ENCODE data around the gene BSN. TPM values are rescaled to one million over a fixed set of nuclear protein-coding genes. Genes with fewer than 3 reads are reported as not detected.
A peak's percentile ranks its signal among the peaks of the same experiment; 100 is the strongest.

Gene BSN
- polyA plus RNA-seq, 3 donors, result 1.2 to 1.5 (median 1.4) TPM

DNA sequence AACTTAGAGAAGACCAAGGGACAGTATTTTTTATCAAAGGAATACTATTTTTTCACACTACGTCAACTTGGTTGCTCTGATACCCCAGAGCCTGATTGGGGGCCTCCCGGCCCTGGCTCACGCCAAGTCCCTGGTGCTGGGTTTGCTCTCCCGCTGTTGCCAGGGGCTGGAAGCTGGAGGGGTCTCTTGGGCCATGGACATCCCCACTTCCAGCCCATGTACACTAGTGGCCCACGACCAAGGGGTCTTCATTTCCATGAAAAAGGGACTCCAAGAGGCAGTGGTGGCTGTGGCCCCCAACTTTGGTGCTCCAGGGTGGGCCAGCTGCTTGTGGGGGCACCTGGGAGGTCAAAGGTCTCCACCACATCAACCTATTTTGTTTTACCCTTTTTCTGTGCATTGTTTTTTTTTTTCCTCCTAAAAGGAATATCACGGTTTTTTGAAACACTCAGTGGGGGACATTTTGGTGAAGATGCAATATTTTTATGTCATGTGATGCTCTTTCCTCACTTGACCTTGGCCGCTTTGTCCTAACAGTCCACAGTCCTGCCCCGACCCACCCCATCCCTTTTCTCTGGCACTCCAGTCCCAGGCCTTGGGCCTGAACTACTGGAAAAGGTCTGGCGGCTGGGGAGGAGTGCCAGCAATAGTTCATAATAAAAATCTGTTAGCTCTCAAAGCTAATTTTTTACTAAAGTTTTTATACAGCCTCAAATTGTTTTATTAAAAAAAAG is 20.3 kb upstream of the BSN start:
- no peak for DNase-seq (ENCODE audit: extremely low read depth in 1 of 11, low read depth in 9 of 11, low spot score in 4 of 11)

DNA sequence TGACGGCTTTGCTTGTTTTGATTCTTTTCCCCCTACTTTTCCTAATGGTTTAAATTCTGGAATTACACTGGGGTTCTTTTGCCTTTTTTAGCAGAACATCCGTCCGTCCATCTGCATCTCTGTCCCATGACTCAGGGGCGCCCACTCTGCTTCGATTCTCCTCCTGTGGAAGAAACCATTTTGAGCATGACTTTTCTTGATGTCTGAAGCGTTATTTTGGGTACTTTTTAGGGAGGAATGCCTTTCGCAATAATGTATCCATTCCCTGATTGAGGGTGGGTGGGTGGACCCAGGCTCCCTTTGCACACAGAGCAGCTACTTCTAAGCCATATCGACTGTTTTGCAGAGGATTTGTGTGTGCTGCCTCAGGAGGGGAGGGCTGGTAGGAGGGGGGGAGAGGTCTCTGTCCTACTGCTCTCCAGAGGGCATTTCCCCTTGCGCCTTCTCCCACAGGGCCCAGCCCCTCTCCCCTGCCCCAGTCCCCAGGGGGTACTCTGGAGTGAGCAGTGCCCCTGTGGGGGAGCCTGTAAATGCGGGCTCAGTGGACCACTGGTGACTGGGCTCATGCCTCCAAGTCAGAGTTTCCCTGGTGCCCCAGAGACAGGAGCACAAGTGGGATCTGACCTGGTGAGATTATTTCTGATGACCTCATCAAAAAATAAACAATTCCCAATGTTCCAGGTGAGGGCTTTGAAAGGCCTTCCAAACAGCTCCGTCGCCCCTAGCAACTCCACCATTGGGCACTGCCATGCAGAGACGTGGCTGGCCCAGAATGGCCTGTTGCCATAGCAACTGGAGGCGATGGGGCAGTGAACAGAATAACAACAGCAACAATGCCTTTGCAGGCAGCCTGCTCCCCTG is 19.5 kb upstream of the BSN start:
- peak in 7 of 11 donors; percentile 31 to 71 (median 61) for DNase-seq (ENCODE audit: extremely low read depth in 1 of 11, low read depth in 9 of 11, low spot score in 4 of 11)

DNA sequence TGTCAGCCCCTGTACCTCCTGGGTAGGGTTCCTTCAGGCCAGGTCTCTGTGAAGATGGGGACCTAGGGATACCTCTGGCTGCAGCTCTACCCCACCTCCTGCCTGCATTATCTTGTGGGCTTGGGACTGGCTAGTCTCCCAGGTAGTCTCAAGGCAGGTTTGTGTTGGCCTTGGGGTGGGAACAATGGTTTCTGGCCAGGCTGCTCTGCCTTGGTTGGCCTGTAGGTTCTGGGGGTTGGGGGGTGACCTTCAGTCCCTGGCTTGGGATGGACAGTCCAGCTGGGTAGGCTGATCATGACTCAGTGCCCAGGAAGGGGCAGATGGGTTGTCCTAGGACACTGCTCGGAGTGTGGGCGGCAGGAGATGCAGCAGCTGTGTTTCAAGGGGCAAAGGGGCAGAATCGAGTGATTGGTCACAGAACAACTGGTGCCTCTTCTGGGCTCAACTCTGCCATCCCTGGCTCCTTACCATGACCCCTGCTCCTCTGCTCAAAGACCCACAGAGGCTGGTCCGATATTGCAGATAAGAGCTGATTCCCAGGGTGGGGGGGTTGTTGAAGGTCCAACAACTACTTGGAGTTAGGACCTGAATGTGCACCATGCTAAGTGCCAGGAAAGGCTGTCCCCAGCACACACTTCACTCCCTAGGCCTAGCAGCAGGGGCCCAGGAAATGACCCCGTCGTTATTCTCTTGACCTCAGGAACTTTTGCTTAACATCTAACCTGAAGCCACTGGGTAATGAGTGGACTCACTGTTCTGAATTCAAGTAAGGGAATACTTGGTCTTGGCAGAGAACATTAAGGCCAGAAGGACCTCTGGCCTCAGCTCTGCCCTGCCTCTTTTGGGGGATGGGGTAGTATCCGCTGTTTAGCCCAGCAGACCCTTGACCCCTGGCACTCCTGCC is 18.1 kb upstream of the BSN start:
- DNase-seq (ENCODE audit: extremely low read depth in 1 of 11, low read depth in 9 of 11, low spot score in 4 of 11), result no peak

DNA sequence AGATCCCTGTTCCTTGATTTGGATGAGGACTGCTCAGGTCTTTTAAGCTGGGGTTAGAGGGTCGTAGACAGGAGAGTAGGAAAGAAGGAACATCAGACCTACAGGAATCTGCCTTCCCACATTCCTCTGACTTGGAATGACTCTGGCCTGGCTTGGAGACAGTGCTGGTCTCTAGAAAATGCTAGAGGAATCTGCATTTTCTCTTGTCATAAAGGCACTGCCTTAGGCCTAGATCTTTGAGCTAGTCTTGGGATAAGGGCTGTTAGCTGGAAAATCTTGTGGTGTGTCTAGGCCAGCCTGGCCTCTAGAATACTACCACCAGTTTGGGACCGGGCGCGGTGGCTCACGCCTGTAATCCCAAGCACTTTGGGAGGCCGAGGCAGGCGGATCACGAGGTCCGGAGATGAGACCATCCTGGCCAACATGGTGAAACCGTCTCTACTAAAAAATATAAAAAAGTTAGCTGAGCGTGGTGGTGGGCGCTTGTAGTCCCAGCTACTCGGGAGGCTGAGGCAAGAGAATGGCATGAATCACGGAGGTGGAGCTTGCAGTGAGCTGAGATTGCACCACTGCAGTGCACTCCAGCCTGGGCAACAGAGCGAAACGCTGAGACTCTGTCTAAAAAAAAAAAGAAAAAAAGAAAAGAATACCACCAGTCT is 17.3 kb upstream of the BSN start:
- DNase-seq (ENCODE audit: extremely low read depth in 1 of 11, low read depth in 9 of 11, low spot score in 4 of 11), result no peak

DNA sequence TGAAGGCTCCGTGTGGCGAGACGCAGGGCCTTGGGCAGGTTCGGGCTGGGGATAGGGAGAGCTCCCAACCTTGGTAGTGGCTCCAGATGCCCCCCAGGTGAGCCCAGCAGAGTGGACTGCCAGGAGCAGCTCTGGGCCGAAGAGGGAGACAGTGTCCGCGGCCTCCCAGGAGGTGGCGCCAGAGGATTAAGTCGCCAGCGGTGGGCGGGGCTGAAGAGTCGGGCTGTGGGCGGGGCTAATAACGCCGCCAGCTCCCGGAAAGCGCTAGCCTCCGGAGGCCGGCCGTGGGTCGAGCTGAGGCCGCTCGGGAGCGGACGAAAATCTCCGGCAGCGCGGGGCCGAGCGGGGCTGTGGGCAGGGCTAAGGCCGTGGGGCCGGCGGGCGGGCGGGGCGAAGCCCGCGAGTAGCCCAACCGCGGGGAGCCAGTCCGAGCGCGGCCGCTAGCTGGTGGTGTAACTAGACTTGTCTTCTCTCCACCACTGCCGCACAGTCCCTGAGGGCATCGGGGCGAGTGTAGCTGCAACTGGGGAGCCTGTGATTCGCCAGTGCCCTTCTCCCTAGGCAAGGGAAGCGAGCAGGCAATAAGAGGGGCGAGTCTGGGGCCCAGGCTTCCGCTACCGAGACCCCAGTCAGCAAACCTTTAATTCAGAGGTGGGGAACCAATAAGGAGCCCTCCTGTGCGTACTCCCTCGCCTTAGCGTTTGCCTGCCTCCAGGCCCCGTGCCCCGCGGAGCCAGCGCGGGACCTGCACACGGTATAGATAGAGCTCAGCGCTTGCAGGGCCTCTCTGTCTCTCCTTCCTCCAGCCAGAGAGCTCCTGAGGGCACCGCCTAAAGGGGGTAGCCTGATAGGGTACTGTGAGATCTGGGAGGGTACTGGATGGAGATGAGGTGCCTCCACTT is 14.4 kb upstream of the BSN start:
- peak; percentile 80 to 93 (median 86) for DNase-seq (ENCODE audit: extremely low read depth in 1 of 11, low read depth in 9 of 11, low spot score in 4 of 11)

DNA sequence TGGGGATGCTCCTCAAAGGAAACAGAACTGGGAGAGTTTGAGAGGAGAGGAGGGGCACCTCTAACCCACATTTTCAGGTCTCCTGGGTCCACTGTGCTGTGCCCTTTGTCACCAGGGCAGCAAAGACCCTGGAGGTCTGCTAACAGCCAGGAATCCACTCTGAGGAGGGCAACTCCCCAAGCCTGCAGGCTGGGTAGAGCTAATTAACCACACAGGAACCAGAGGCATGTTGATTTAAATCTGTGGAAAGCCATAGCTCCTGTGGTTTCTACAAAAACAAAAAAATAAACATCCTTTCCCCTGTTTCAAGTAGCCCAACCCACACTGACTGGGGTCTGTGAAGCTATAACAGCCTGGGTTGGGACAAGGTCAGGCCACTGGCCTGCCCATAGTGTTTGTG is 2.2 kb upstream of the BSN start:
- DNase-seq (ENCODE audit: extremely low read depth in 1 of 11, low read depth in 9 of 11, low spot score in 4 of 11), result no peak

DNA sequence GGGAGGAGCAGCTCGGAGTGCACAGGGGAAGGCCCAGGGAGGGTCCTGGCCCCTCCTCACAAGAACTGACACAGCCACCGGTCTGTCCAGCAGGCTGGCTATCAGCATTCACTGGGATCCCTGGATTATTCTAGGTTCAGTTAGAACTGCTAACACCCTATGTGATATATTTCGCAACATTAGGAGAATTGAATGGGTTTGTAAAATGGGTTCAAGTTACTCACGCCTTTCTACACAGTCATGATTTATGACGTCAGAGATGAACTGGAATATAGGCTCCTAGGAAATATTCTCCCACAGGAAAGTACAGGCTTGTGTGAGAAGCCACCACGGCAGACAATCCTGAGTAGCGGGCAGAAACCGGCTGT is 969 bp upstream of the BSN start:
- no peak for DNase-seq (ENCODE audit: extremely low read depth in 1 of 11, low read depth in 9 of 11, low spot score in 4 of 11)

DNA sequence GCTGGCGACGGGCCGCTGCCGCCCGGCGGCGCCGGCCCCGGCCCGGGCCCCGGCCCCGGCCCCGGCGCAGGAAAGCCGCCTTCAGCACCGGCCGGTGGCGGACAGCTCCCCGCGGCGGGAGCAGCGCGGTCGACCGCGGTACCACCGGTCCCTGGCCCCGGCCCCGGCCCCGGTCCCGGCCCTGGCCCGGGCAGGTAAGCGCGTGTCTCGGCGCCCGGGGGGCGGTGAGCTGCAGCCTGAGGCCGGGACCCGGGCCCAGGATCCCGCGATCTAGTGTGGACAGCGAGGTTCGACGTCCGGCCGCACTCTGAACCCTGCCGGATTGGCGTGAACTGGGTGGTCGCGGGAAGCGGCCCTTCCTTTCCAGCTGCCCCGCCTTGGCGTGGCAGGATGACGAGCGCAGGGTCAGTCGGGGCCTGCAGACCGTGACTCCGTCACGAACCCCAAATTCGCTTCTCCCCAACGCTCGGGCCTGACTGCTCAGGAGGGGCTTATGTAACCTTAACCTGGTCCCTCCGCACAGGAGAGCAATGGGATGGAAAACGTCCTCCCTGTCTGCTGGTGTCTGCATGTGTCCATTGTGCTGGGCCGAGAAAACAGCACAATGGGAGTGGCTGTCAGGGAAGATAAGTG is 472 bp downstream of the BSN start:
- DNase-seq (ENCODE audit: extremely low read depth in 1 of 11, low read depth in 9 of 11, low spot score in 4 of 11), result peak in 7 of 11 donors; percentile 15 to 59 (median 41)

DNA sequence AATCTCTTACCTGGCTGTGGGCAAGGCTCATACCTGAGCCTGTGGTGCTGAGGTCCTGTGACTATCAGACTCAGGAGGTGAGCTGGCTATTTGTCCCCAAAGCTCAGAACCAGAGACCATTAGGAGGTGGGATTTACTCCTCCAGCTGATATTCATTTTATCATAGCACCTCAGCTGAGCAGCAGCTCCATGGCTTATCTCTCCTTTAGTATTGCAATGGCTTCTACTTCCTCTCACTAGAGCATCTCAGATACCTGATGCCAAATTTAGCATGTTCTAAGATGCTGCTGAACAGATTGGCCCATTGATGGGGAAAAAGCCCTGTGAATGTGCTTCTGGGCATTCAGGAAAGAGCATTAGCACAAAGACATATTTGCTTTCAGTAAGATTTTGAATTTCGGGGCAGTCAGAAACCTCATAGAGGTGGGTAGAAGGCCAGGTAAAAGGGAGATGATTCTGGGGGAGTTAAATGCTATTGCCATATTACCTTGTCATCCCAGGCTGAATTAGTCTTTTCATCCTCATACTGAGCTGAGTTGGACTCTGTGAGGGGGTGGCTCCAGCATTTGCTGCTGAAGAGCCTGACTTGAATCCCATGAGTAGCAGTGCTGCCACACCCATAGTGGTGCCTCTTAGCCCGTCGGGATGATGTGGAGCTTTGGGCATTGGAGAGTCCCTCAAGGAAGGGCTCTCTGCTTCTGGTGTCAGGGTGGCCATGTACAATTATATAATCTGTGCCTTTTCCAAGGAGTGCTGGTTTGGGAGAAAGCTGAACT is 2.4 kb downstream of the BSN start:
- DNase-seq (ENCODE audit: extremely low read depth in 1 of 11, low read depth in 9 of 11, low spot score in 4 of 11), result no peak

DNA sequence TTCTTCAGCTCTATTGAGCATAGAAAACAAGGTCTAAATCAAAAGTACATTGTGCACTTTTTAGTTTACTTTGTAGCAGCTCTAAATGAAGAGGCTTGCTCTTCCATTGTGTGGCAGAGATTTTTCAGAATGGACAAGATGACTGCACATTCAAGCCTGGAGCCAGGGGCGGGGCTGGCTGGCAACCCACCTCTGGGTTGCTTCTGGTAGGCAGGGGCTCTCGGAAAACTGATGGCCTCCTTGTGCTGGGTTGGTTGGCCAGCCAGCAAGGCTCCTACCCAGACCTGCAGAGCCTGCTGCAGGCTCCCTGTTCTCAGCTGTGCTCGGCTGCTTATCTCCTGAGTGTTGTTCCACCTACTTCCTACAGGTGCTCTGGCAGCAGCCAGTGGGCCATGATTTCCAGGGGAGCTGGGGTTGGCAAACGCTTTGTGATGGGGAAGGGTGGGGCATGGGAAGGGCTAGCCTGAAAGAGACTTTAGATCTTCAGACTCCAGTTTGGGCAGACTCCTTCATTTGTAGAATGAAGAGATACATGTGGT is 8.8 kb downstream of the BSN start:
- DNase-seq (ENCODE audit: extremely low read depth in 1 of 11, low read depth in 9 of 11, low spot score in 4 of 11), result no peak

DNA sequence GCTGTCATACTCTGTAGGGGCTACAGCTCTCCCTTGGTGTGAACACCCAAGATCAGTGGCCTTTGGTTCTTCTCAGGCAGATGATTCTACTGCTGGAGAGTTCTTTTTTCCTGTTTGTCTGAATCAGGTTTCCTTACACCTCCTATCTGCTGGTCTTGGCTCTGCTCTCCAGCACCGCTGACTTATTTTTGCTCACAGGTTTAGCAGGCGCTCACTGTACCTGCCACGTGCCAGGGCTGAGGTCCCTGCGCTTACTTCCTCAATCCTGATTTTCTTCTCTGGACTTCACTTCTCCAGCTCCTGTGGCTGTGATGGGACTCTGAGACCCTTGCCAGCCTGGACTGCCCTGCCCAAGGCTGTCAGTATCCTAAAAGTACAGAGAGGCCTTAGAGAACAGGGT is 9.5 kb downstream of the BSN start:
- no peak for DNase-seq (ENCODE audit: extremely low read depth in 1 of 11, low read depth in 9 of 11, low spot score in 4 of 11)

DNA sequence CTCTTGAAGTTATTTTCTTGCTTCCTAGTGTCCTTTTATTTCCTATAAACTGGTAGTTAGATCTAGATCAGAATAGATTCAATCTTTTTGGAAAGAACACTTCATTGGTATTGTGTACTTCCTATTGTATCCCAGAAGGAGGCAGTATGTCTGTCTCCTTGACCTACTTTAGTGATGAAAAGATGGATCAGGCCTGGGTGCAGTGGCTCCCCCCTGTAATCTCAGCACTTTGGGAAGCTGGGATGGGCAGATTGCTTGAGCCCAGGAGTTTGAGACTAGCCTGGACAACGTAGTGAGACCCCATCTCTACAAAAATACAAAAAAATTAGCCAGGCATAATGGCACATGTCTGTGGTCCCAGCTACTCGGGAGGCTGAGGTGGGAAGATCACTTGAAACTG is 12.0 kb downstream of the BSN start:
- DNase-seq (ENCODE audit: extremely low read depth in 1 of 11, low read depth in 9 of 11, low spot score in 4 of 11), result no peak

DNA sequence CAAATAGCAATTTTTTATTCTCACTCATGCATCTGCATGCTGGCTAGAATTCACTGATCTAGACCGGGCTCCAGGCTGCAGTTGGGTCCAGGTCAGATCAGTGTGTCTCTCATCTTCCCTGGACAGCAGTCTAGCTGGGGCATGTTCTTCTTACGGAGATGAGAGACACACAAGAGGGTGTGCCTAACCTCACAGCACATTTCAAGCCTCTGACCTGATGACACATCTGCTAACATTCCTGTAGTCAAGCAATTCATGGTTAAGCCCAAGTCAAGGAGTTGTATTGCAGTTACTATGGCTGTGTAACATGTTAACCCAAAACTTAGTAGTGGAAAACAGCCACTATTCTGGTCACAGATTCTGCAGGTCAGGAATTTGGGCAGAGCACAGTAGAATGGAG is 13.1 kb downstream of the BSN start:
- DNase-seq (ENCODE audit: extremely low read depth in 1 of 11, low read depth in 9 of 11, low spot score in 4 of 11), result no peak

DNA sequence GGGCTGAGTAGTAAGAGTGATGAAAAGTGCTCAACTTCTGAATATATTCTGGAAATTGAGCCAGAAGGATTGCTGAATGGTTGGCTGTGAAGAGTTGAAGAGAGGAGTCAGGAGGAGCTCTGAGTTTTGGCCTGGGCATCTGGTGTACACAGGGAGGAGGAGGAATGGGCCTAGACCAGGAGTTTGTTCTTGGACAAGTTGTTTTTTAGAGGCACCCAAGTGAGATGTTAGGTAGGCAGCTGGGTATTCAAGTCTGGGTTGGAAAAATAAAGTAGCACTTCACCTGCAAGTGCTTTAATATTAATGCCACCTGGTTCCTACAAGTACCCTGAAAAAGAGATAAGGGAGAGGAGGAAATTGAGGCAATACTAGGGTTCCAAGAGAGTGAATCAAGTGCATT is 14.7 kb downstream of the BSN start:
- DNase-seq (ENCODE audit: extremely low read depth in 1 of 11, low read depth in 9 of 11, low spot score in 4 of 11), result no peak

DNA sequence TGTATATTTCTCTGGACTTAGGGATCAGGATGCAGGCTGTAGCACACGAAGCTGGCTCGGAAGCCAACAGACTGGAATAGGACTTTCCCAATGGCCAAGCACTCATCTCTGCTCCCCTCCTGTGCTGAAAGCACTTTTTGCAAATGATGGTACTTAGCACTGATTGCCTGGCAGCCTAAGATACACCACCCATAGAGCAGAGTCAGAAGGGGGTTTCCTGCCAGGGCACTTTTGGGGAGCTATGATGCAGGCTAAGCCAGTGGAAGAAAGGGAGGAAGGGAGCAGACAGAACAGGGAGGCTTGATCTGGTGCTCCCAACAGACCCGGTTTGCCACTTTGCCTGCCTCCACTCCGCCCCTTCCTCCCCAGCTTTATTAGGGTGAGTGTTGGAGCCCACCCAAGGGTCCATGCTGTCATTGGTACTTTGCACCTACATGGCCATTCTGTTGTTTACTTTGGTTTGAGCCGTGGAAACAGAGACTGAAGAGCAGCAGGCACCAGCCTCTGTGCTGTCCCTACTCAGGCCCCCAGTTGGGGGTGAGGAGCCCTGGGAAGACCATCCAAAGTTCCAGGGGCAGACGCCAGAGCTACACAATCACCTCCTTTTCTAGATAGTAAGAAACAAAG is 15.9 kb downstream of the BSN start:
- no peak for DNase-seq (ENCODE audit: extremely low read depth in 1 of 11, low read depth in 9 of 11, low spot score in 4 of 11)

DNA sequence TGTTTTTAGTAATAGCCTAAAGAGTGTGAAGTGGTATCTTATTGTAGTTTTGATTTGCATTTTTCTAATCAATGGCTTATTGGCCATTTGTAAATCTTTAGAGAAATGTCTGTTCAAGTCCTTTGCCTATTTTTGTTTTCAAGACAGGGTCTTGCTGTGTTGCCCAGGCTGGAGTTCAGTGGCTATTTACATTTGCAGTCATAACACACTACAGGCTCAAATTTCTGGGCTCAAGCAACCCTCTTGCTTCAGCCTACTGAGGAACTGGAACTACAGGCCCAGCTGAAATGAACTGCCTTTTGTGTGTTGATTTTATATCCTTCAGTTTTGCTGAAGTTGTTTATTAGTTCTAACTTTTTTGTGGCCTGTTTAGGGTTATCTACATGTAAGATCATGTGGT is 27.9 kb downstream of the BSN start:
- DNase-seq (ENCODE audit: extremely low read depth in 1 of 11, low read depth in 9 of 11, low spot score in 4 of 11), result no peak
